Stimulated activated naive B cell treated with anti-CD40 and anti-IgM and Interleukin-4, amounts not matched to agents 10 μg/mL and 1 μg/mL and 100 μg/mL, for 72 hours (primary cell): ENCODE measurements around the gene LRRC3C.

Source experiments
- ATAC-seq, 2 donors: fragments of 150-1000 bp; cut with Tn5 transposase; replicated peaks; 2 replicates each; pipeline ENCODE4 v1.10.0; 2021; ENCODE audit warnings: moderate library complexity in 1 of 2
- DNase-seq: peaks from one replicate; pipeline ENCODE4 v3.0.0; 2021
- H3K27ac Mint-ChIP-seq: one replicate; pipeline ENCODE4 v1.8.0; 2022; ENCODE audit warnings: mild to moderate bottlenecking, mixed read lengths
- H3K27me3 Mint-ChIP-seq, 2 donors: one replicate each; pipeline ENCODE4 v1.8.0; 2022; ENCODE audit warnings: mixed read lengths in 2 of 2
- H3K36me3 Mint-ChIP-seq, 2 donors: one replicate each; pipeline ENCODE4 v1.8.0; 2022; ENCODE audit warnings: mixed read lengths in 2 of 2, mild to moderate bottlenecking in 1 of 2
- H3K4me1 Mint-ChIP-seq, 2 donors: one replicate each; pipeline ENCODE4 v1.8.0; 2022; ENCODE audit warnings: mixed read lengths in 2 of 2, mild to moderate bottlenecking in 1 of 2
- H3K4me3 Mint-ChIP-seq, 2 donors: one replicate each; pipeline ENCODE4 v1.8.0; 2022; ENCODE audit warnings: mild to moderate bottlenecking in 2 of 2, mixed read lengths in 2 of 2, moderate library complexity in 1 of 2
- H3K9me3 Mint-ChIP-seq, 2 donors: one replicate each; pipeline ENCODE4 v1.8.0; 2022; ENCODE audit warnings: mixed read lengths in 2 of 2, mild to moderate bottlenecking in 1 of 2

LRRC3C gene

GRCh38 chr17:39969375-39969774, 41.8 kb downstream of the LRRC3C start:
- ATAC-seq: no peak
- no peak overlapping the region for H3K27ac Mint-ChIP-seq
- H3K4me3 Mint-ChIP-seq: no peak overlapping the region
- H3K27me3 Mint-ChIP-seq: peaks cover 31 to 36% of the 10 kb centered on the region in 2 donors
- peaks cover 5 to 12% of the 10 kb centered on the region in 2 donors for H3K4me1 Mint-ChIP-seq
- no peaks in the 10 kb centered on the region for H3K36me3 Mint-ChIP-seq
- H3K9me3 Mint-ChIP-seq: no peaks in the 10 kb centered on the region
- DNase-seq: no peak

GRCh38 chr17:39970157-39970692, 42.7 kb downstream of the LRRC3C start:
- Mint-ChIP-seq H3K4me3 (no peak overlapping the region), H3K9me3 (no peaks in the 10 kb centered on the region), H3K27me3 (peaks cover 31 to 37% of the 10 kb centered on the region in 2 donors), H3K27ac (no peak overlapping the region), H3K36me3 (no peaks in the 10 kb centered on the region), H3K4me1 (peaks cover 5 to 9% of the 10 kb centered on the region in 2 donors)
- ATAC-seq: no peak
- no peak for DNase-seq

GRCh38 chr17:39971076-39971603, 43.6 kb downstream of the LRRC3C start:
- H3K36me3 Mint-ChIP-seq: no peaks in the 10 kb centered on the region
- H3K9me3 Mint-ChIP-seq: no peaks in the 10 kb centered on the region
- no peak overlapping the region for H3K4me3 Mint-ChIP-seq
- H3K4me1 Mint-ChIP-seq: peaks cover 5 to 9% of the 10 kb centered on the region in 2 donors
- H3K27me3 Mint-ChIP-seq: peaks cover 31 to 37% of the 10 kb centered on the region in 2 donors
- DNase-seq: no peak
- no peak for ATAC-seq
- H3K27ac Mint-ChIP-seq: no peak overlapping the region

- Mint-ChIP-seq H3K27me3 (peaks cover 31 to 37% of the 10 kb centered on the region in 2 donors), H3K27ac (no peak overlapping the region), H3K4me1 (peaks cover 2 to 6% of the 10 kb centered on the region in 2 donors), H3K4me3 (no peak overlapping the region), H3K36me3 (no peaks in the 10 kb centered on the region), H3K9me3 (no peaks in the 10 kb centered on the region)
- DNase-seq: no peak
- peak in 1 of 2 donors; percentile 60 for ATAC-seq
Observed at GRCh38 chr17:39972271-39972670, 44.7 kb downstream of the LRRC3C start.

- H3K4me3 Mint-ChIP-seq: no peak overlapping the region
- ATAC-seq (no peak), DNase-seq (no peak)
- no peak overlapping the region for H3K27ac Mint-ChIP-seq
- H3K4me1 Mint-ChIP-seq: peaks cover 0 to 5% of the 10 kb centered on the region in 2 donors
- H3K27me3 Mint-ChIP-seq: peaks cover 31 to 36% of the 10 kb centered on the region in 2 donors
- no peaks in the 10 kb centered on the region for H3K9me3 Mint-ChIP-seq
- H3K36me3 Mint-ChIP-seq: no peaks in the 10 kb centered on the region
Observed at GRCh38 chr17:39973496-39973895, 46.0 kb downstream of the LRRC3C start.

GRCh38 chr17:39974433-39974832, 46.9 kb downstream of the LRRC3C start:
- H3K4me3 Mint-ChIP-seq: no peak overlapping the region
- no peak overlapping the region for H3K27ac Mint-ChIP-seq
- DNase-seq (no peak), ATAC-seq (no peak)
- H3K4me1 Mint-ChIP-seq: peaks cover 7 to 10% of the 10 kb centered on the region in 2 donors
- H3K9me3 Mint-ChIP-seq: no peaks in the 10 kb centered on the region
- H3K27me3 Mint-ChIP-seq: peaks cover 27 to 29% of the 10 kb centered on the region in 2 donors
- H3K36me3 Mint-ChIP-seq: no peaks in the 10 kb centered on the region

GRCh38 chr17:39975801-39976200, 48.3 kb downstream of the LRRC3C start:
- no peaks in the 10 kb centered on the region for H3K9me3 Mint-ChIP-seq
- no peak overlapping the region for H3K4me3 Mint-ChIP-seq
- H3K27ac Mint-ChIP-seq: no peak overlapping the region
- peaks cover 0 to 1% of the 10 kb centered on the region in 2 donors for H3K36me3 Mint-ChIP-seq
- H3K27me3 Mint-ChIP-seq: peaks cover 16 to 17% of the 10 kb centered on the region in 2 donors
- H3K4me1 Mint-ChIP-seq: peaks cover 15 to 16% of the 10 kb centered on the region in 2 donors
- DNase-seq: no peak
- no peak for ATAC-seq

- ATAC-seq: no peak
- peaks cover 21 to 30% of the 10 kb centered on the region in 2 donors for H3K4me1 Mint-ChIP-seq
- H3K9me3 Mint-ChIP-seq: no peaks in the 10 kb centered on the region
- DNase-seq: no peak
- peaks cover 0 to 3% of the 10 kb centered on the region in 2 donors for H3K27me3 Mint-ChIP-seq
- H3K27ac Mint-ChIP-seq: no peak overlapping the region
- peak overlapping the region; percentile 92 to 95 for H3K4me3 Mint-ChIP-seq
- H3K36me3 Mint-ChIP-seq: peaks cover 6 to 10% of the 10 kb centered on the region in 2 donors
Observed at GRCh38 chr17:39979016-39979670, 51.6 kb downstream of the LRRC3C start.

- DNase-seq (peak; percentile 17), ATAC-seq (peak; percentile 30)
- Mint-ChIP-seq H3K27ac (peak overlapping the region; percentile 99), H3K27me3 (no peaks in the 10 kb centered on the region), H3K9me3 (no peaks in the 10 kb centered on the region), H3K36me3 (peaks cover 13 to 18% of the 10 kb centered on the region in 2 donors), H3K4me3 (peak overlapping the region; percentile 92 to 95), H3K4me1 (peaks cover 26 to 36% of the 10 kb centered on the region in 2 donors)
Observed at GRCh38 chr17:39979893-39980350, 52.4 kb downstream of the LRRC3C start.

- peak within 1 kb of the TSS; percentile 99 for H3K27ac Mint-ChIP-seq
- peak; percentile 95 to 97 for ATAC-seq
Observed at GRCh38 chr17:39980351-39981206, 53.0 kb downstream of the LRRC3C start, which contains the start of gene PSMD3. PSMD3 (plus strand) TSS chr17:39980807; CDS start chr17:39980971, 164 bp downstream.

GRCh38 chr17:39981207-39981741, 53.7 kb downstream of the LRRC3C start:
- peaks cover 26 to 37% of the 10 kb centered on the region in 2 donors for H3K4me1 Mint-ChIP-seq
- H3K27ac Mint-ChIP-seq: peak overlapping the region; percentile 99
- ATAC-seq (no peak), DNase-seq (no peak)
- peaks cover 23 to 26% of the 10 kb centered on the region in 2 donors for H3K36me3 Mint-ChIP-seq
- no peaks in the 10 kb centered on the region for H3K27me3 Mint-ChIP-seq
- H3K9me3 Mint-ChIP-seq: no peaks in the 10 kb centered on the region
- peak overlapping the region; percentile 92 to 95 for H3K4me3 Mint-ChIP-seq

More at GRCh38 chr17:39980351-39981206, 53.0 kb downstream of the LRRC3C start, which contains the start of gene PSMD3:
- H3K27me3 Mint-ChIP-seq: no peaks in the 10 kb centered on the region
- no peaks in the 10 kb centered on the region for H3K9me3 Mint-ChIP-seq
- DNase-seq: peak; percentile 98
- peak within 1 kb of the TSS; percentile 92 to 95 for H3K4me3 Mint-ChIP-seq
- H3K36me3 Mint-ChIP-seq: peaks cover 16 to 19% of the 10 kb centered on the region in 2 donors
- peaks cover 26 to 36% of the 10 kb centered on the region in 2 donors for H3K4me1 Mint-ChIP-seq

GRCh38 chr17:39981766-39982375, 54.3 kb downstream of the LRRC3C start:
- ATAC-seq: no peak
- peak overlapping the region; percentile 99 for H3K27ac Mint-ChIP-seq
- H3K9me3 Mint-ChIP-seq: no peaks in the 10 kb centered on the region
- peak overlapping the region; percentile 92 to 95 for H3K4me3 Mint-ChIP-seq
- H3K36me3 Mint-ChIP-seq: peaks cover 28 to 31% of the 10 kb centered on the region in 2 donors
- H3K27me3 Mint-ChIP-seq: no peaks in the 10 kb centered on the region
- no peak for DNase-seq
- H3K4me1 Mint-ChIP-seq: peaks cover 26 to 40% of the 10 kb centered on the region in 2 donors

GRCh38 chr17:39988206-39988810, 60.8 kb downstream of the LRRC3C start:
- Mint-ChIP-seq H3K36me3 (peaks cover 62 to 76% of the 10 kb centered on the region in 2 donors), H3K9me3 (no peaks in the 10 kb centered on the region), H3K4me3 (no peak overlapping the region), H3K27ac (no peak overlapping the region), H3K4me1 (peaks cover 8 to 17% of the 10 kb centered on the region in 2 donors), H3K27me3 (no peaks in the 10 kb centered on the region)
- no peak for DNase-seq
- no peak for ATAC-seq
